Stimulated activated naive CD4-positive, alpha-beta T cell (primary cell): ENCODE measurements around the gene FAM83E.
"Not testable (repeated sequence)": the region's sequence is repeated elsewhere in the genome, so short reads cannot be mapped to it uniquely, and the experiment has no call there.

Source experiments
- DNase-seq, 6 experiments: peaks; one replicate each; lab custom pipeline; 2025; lab: John Stamatoyannopoulos, UW

The FAM83E gene

GRCh38 chr19:48611872-48612271 lies 3.0 kb downstream of the FAM83E start:
- no peak for DNase-seq

- DNase-seq = no peak
Measured at GRCh38 chr19:48609571-48610108, 5.2 kb downstream of the FAM83E start.

GRCh38 chr19:48608798-48609263 lies 6.0 kb downstream of the FAM83E start:
- peak; percentile 24 to 62 (median 32) for DNase-seq

GRCh38 chr19:48607359-48607755 lies 7.5 kb downstream of the FAM83E start:
- no peak for DNase-seq

- DNase-seq = no peak
Measured at GRCh38 chr19:48606463-48607358, 8.2 kb downstream of the FAM83E start, which contains the start of gene SPACA4. TSS of gene SPACA4 (plus strand) at chr19:48606742. CDS start at chr19:48606979, 237 bp downstream.

GRCh38 chr19:48603850-48604249 lies 11.0 kb downstream of the FAM83E start:
- no peak for DNase-seq

GRCh38 chr19:48603449-48603848 lies 11.4 kb downstream of the FAM83E start:
- no peak for DNase-seq

GRCh38 chr19:48603001-48603400 lies 11.9 kb downstream of the FAM83E start:
- DNase-seq = no peak

- no peak for DNase-seq
Measured at GRCh38 chr19:48600679-48601417, 14.0 kb downstream of the FAM83E start.

GRCh38 chr19:48598996-48599700 lies 15.7 kb downstream of the FAM83E start:
- no peak for DNase-seq

GRCh38 chr19:48596679-48597465 lies 18.0 kb downstream of the FAM83E start:
- peak in 3 of 6 experiments; percentile 24 to 42 (median 27) for DNase-seq

GRCh38 chr19:48596237-48596636 lies 18.6 kb downstream of the FAM83E start:
- no peak for DNase-seq

GRCh38 chr19:48595833-48596232 lies 19.0 kb downstream of the FAM83E start:
- no peak for DNase-seq

- no peak for DNase-seq
Measured at GRCh38 chr19:48595171-48595570, 19.7 kb downstream of the FAM83E start.

GRCh38 chr19:48591021-48591420 lies 23.9 kb downstream of the FAM83E start:
- DNase-seq = no peak

- peak; percentile 58 to 88 (median 80) for DNase-seq
Measured at GRCh38 chr19:48588670-48589401, 26.0 kb downstream of the FAM83E start.

GRCh38 chr19:48587387-48587786 lies 27.5 kb downstream of the FAM83E start:
- no peak for DNase-seq

- DNase-seq = no peak
Measured at GRCh38 chr19:48582168-48582567, 32.7 kb downstream of the FAM83E start.

GRCh38 chr19:48578891-48579290 lies 36.0 kb downstream of the FAM83E start:
- DNase-seq = no peak

- not testable (repeated sequence) for DNase-seq
Measured at GRCh38 chr19:48577908-48578307, 37.0 kb downstream of the FAM83E start.
